ENCODE results near the gene NOM1.
"Not testable (repeated sequence)": the region's sequence is repeated elsewhere in the genome, so short reads cannot be mapped to it uniquely, and the experiment has no call there.

Gene NOM1

GRCh38 chr7:156940421-156941122 lies 8.9 kb upstream of the NOM1 start:
- WGBS, 2 experiments: 94 to 95% methylated on average over 57 of the region's 57 CpGs
- no peaks in the 10 kb centered on the region for H3K27me3 ChIP-seq (ENCODE audit: control insufficient read depth, insufficient read depth, low read length, poor library complexity, severe bottlenecking)
- H3K9me3 ChIP-seq (ENCODE audit: control insufficient read depth, low read length): no peaks in the 10 kb centered on the region
- no peak overlapping the region for H3K27ac ChIP-seq (ENCODE audit: insufficient read depth, low read depth, low read length, poor library complexity, severe bottlenecking)
- no peak overlapping the region for H3K4me3 ChIP-seq (ENCODE audit: insufficient read depth, low read depth, low read length)
- H3K4me1 ChIP-seq (ENCODE audit: control insufficient read depth, insufficient read depth, low read length): no peaks in the 10 kb centered on the region
- H3K36me3 ChIP-seq (ENCODE audit: control insufficient read depth, insufficient read depth, low read length): no peaks in the 10 kb centered on the region

GRCh38 chr7:156941393-156942182 lies 7.9 kb upstream of the NOM1 start:
- H3K27me3 ChIP-seq (ENCODE audit: control insufficient read depth, insufficient read depth, low read length, poor library complexity, severe bottlenecking): no peaks in the 10 kb centered on the region
- WGBS, 2 experiments: 94 to 95% methylated on average over 92 of the region's 92 CpGs
- H3K4me1 ChIP-seq (ENCODE audit: control insufficient read depth, insufficient read depth, low read length): no peaks in the 10 kb centered on the region

GRCh38 chr7:156942708-156943090 lies 6.8 kb upstream of the NOM1 start:
- no peak overlapping the region for H3K4me3 ChIP-seq (ENCODE audit: insufficient read depth, low read depth, low read length)
- WGBS, 2 experiments: 91 to 94% methylated on average over 24 of the region's 24 CpGs

More at GRCh38 chr7:156941393-156942182, 7.9 kb upstream of the NOM1 start:
- no peak overlapping the region for H3K4me3 ChIP-seq (ENCODE audit: insufficient read depth, low read depth, low read length)
- no peaks in the 10 kb centered on the region for H3K9me3 ChIP-seq (ENCODE audit: control insufficient read depth, low read length)
- H3K27ac ChIP-seq (ENCODE audit: insufficient read depth, low read depth, low read length, poor library complexity, severe bottlenecking): no peak overlapping the region
- no peaks in the 10 kb centered on the region for H3K36me3 ChIP-seq (ENCODE audit: control insufficient read depth, insufficient read depth, low read length)

GRCh38 chr7:156943091-156944041 lies 6.1 kb upstream of the NOM1 start:
- Histone ChIP-seq H3K4me3 (ENCODE audit: insufficient read depth, low read depth, low read length) (no peak overlapping the region), H3K4me1 (ENCODE audit: control insufficient read depth, insufficient read depth, low read length) (no peaks in the 10 kb centered on the region), H3K9me3 (ENCODE audit: control insufficient read depth, low read length) (no peaks in the 10 kb centered on the region), H3K27ac (ENCODE audit: insufficient read depth, low read depth, low read length, poor library complexity, severe bottlenecking) (no peak overlapping the region), H3K27me3 (ENCODE audit: control insufficient read depth, insufficient read depth, low read length, poor library complexity, severe bottlenecking) (no peaks in the 10 kb centered on the region), H3K36me3 (ENCODE audit: control insufficient read depth, insufficient read depth, low read length) (no peaks in the 10 kb centered on the region)
- WGBS, 2 experiments: 83% methylated on average over 36 of the region's 36 CpGs

More at GRCh38 chr7:156942708-156943090, 6.8 kb upstream of the NOM1 start:
- Histone ChIP-seq H3K9me3 (ENCODE audit: control insufficient read depth, low read length) (no peaks in the 10 kb centered on the region), H3K27me3 (ENCODE audit: control insufficient read depth, insufficient read depth, low read length, poor library complexity, severe bottlenecking) (no peaks in the 10 kb centered on the region), H3K4me1 (ENCODE audit: control insufficient read depth, insufficient read depth, low read length) (no peaks in the 10 kb centered on the region), H3K27ac (ENCODE audit: insufficient read depth, low read depth, low read length, poor library complexity, severe bottlenecking) (no peak overlapping the region), H3K36me3 (ENCODE audit: control insufficient read depth, insufficient read depth, low read length) (no peaks in the 10 kb centered on the region)

GRCh38 chr7:156944876-156945275 lies 4.6 kb upstream of the NOM1 start:
- no peaks in the 10 kb centered on the region for H3K27me3 ChIP-seq (ENCODE audit: control insufficient read depth, insufficient read depth, low read length, poor library complexity, severe bottlenecking)
- H3K27ac ChIP-seq (ENCODE audit: insufficient read depth, low read depth, low read length, poor library complexity, severe bottlenecking): no peak overlapping the region
- H3K9me3 ChIP-seq (ENCODE audit: control insufficient read depth, low read length): no peaks in the 10 kb centered on the region
- H3K4me1 ChIP-seq (ENCODE audit: control insufficient read depth, insufficient read depth, low read length): no peaks in the 10 kb centered on the region
- no peaks in the 10 kb centered on the region for H3K36me3 ChIP-seq (ENCODE audit: control insufficient read depth, insufficient read depth, low read length)
- 70 to 73% methylated on average over 8 to 9 of the region's 9 CpGs for whole genome bisulfite sequencing, 2 experiments
- no peak overlapping the region for H3K4me3 ChIP-seq (ENCODE audit: insufficient read depth, low read depth, low read length)

- WGBS, 2 experiments: 77 to 85% methylated on average over 12 of the region's 12 CpGs
These were observed 2.2 kb upstream of the NOM1 start for GRCh38 chr7:156947120-156947843.

GRCh38 chr7:156948361-156948760 lies 1.2 kb upstream of the NOM1 start:
- Histone ChIP-seq H3K4me1 (ENCODE audit: control insufficient read depth, insufficient read depth, low read length) (peaks cover 7% of the 10 kb centered on the region), H3K36me3 (ENCODE audit: control insufficient read depth, insufficient read depth, low read length) (peaks cover 7% of the 10 kb centered on the region), H3K27ac (ENCODE audit: insufficient read depth, low read depth, low read length, poor library complexity, severe bottlenecking) (no peak overlapping the region), H3K27me3 (ENCODE audit: control insufficient read depth, insufficient read depth, low read length, poor library complexity, severe bottlenecking) (no peaks in the 10 kb centered on the region), H3K9me3 (ENCODE audit: control insufficient read depth, low read length) (no peaks in the 10 kb centered on the region), H3K4me3 (ENCODE audit: insufficient read depth, low read depth, low read length) (no peak overlapping the region)
- 91 to 92% methylated on average over 11 to 12 of the region's 12 CpGs for WGBS, 2 experiments

More at GRCh38 chr7:156947120-156947843, 2.2 kb upstream of the NOM1 start:
- Histone ChIP-seq H3K27me3 (ENCODE audit: control insufficient read depth, insufficient read depth, low read length, poor library complexity, severe bottlenecking) (no peaks in the 10 kb centered on the region), H3K36me3 (ENCODE audit: control insufficient read depth, insufficient read depth, low read length) (no peaks in the 10 kb centered on the region), H3K4me3 (ENCODE audit: insufficient read depth, low read depth, low read length) (no peak overlapping the region), H3K4me1 (ENCODE audit: control insufficient read depth, insufficient read depth, low read length) (peaks cover 7% of the 10 kb centered on the region), H3K9me3 (ENCODE audit: control insufficient read depth, low read length) (no peaks in the 10 kb centered on the region), H3K27ac (ENCODE audit: insufficient read depth, low read depth, low read length, poor library complexity, severe bottlenecking) (no peak overlapping the region)

GRCh38 chr7:156950381-156950858 lies 908 bp downstream of the NOM1 start:
- Histone ChIP-seq H3K4me1 (ENCODE audit: control insufficient read depth, insufficient read depth, low read length) (peaks cover 7% of the 10 kb centered on the region), H3K4me3 (ENCODE audit: insufficient read depth, low read depth, low read length) (peak overlapping the region; percentile 96), H3K27ac (ENCODE audit: insufficient read depth, low read depth, low read length, poor library complexity, severe bottlenecking) (no peak overlapping the region), H3K9me3 (ENCODE audit: control insufficient read depth, low read length) (no peaks in the 10 kb centered on the region), H3K27me3 (ENCODE audit: control insufficient read depth, insufficient read depth, low read length, poor library complexity, severe bottlenecking) (no peaks in the 10 kb centered on the region), H3K36me3 (ENCODE audit: control insufficient read depth, insufficient read depth, low read length) (peaks cover 21% of the 10 kb centered on the region)
- 2% methylated on average over 21 of the region's 21 CpGs for WGBS, 2 experiments

GRCh38 chr7:156953215-156953614 lies 3.7 kb downstream of the NOM1 start:
- whole genome bisulfite sequencing, 2 experiments: 78 to 86% methylated on average over 11 to 12 of the region's 12 CpGs
- H3K27me3 ChIP-seq (ENCODE audit: control insufficient read depth, insufficient read depth, low read length, poor library complexity, severe bottlenecking); H3K27ac ChIP-seq (ENCODE audit: insufficient read depth, low read depth, low read length, poor library complexity, severe bottlenecking); H3K4me3 ChIP-seq (ENCODE audit: insufficient read depth, low read depth, low read length); H3K9me3 ChIP-seq (ENCODE audit: control insufficient read depth, low read length); H3K4me1 ChIP-seq (ENCODE audit: control insufficient read depth, insufficient read depth, low read length): not testable (repeated sequence)
- peaks cover 32% of the 10 kb centered on the region for H3K36me3 ChIP-seq (ENCODE audit: control insufficient read depth, insufficient read depth, low read length)

Data from ectodermal cell (in vitro differentiated cells).